GM12892 (cell line): Measurements from ENCODE around the gene DAZAP1.

Source experiments
- DNase-seq: peaks from one replicate; pipeline ENCODE4 v3.0.0; 2011; ENCODE audit not compliant: insufficient read length
- FAIRE-seq: peaks from 2 replicates; lab custom pipeline; 2011; peaks lifted over from hg19 to GRCh38; lab: Jason Lieb, UNC
- POLR2A ChIP-seq: IDR thresholded peaks from 2 replicates; pipeline ENCODE4 v1.6.1; 2011; ENCODE audit warnings: low read depth, low read length, control low read depth
- POLR2AphosphoS5 ChIP-seq: IDR thresholded peaks from 2 replicates; pipeline ENCODE4 v1.6.1; 2011; ENCODE audit warnings: low read depth, low read length, control low read depth
- TAF1 ChIP-seq: IDR thresholded peaks from 2 replicates; pipeline ENCODE4 v1.6.1; 2011; ENCODE audit warnings: low read depth, mild to moderate bottlenecking, control low read depth, low read length, borderline replicate concordance

The DAZAP1 gene

GRCh38 chr19:1441677-1442438 lies 34.5 kb downstream of the DAZAP1 start:
- TF ChIP-seq POLR2AphosphoS5: no peak; the same call in 1 of the 2 replicates
- peak; percentile 12; the same call in 1 of the 2 replicates for TF ChIP-seq POLR2A

GRCh38 chr19:1445185-1445931 lies 38.0 kb downstream of the DAZAP1 start:
- DNase-seq (peak; percentile 98), FAIRE-seq (peak; percentile 90)
- no peak for TF ChIP-seq POLR2AphosphoS5
- TF ChIP-seq POLR2A: no peak
- TF ChIP-seq TAF1: no peak

More at GRCh38 chr19:1441677-1442438, 34.5 kb downstream of the DAZAP1 start:
- no peak for FAIRE-seq
- DNase-seq: no peak

GRCh38 chr19:1445932-1446712 lies 38.7 kb downstream of the DAZAP1 start:
- DNase-seq: no peak
- no peak for TF ChIP-seq TAF1
- no peak for TF ChIP-seq POLR2A
- TF ChIP-seq POLR2AphosphoS5: no peak
- no peak for FAIRE-seq

GRCh38 chr19:1446713-1447481 lies 39.5 kb downstream of the DAZAP1 start:
- no peak for DNase-seq
- no peak for FAIRE-seq
- no peak for TF ChIP-seq POLR2AphosphoS5
- no peak for TF ChIP-seq POLR2A
- no peak for TF ChIP-seq TAF1

- FAIRE-seq: no peak
- no peak for DNase-seq
- TF ChIP-seq POLR2A (no peak), POLR2AphosphoS5 (no peak), TAF1 (no peak)
Observed at GRCh38 chr19:1447504-1447903, 40.1 kb downstream of the DAZAP1 start.

- FAIRE-seq (no peak), DNase-seq (no peak)
- TF ChIP-seq POLR2AphosphoS5 (no peak), TAF1 (no peak), POLR2A (no peak)
Observed at GRCh38 chr19:1447944-1448343, 40.6 kb downstream of the DAZAP1 start.

GRCh38 chr19:1449467-1450442 lies 42.4 kb downstream of the DAZAP1 start, which contains the start of gene APC2:
APC2 (plus strand) TSS chr19:1450121; CDS start chr19:1453002, 2,881 bp downstream.
- DNase-seq (no peak), FAIRE-seq (no peak)
- TF ChIP-seq POLR2A (no peak), TAF1 (no peak), POLR2AphosphoS5 (no peak)

- FAIRE-seq (no peak), DNase-seq (no peak)
- TF ChIP-seq POLR2AphosphoS5 (no peak), TAF1 (no peak), POLR2A (no peak)
Observed at GRCh38 chr19:1450735-1451731, 43.6 kb downstream of the DAZAP1 start.
